CD4-positive, alpha-beta T cell treated with Interleukin-6 for 4 hours (primary cell): ENCODE data around the gene TOP3A.
"Not testable (repeated sequence)": the region's sequence is repeated elsewhere in the genome, so short reads cannot be mapped to it uniquely, and the experiment has no call there.

Source experiments
- DNase-seq: peaks from one replicate; pipeline ENCODE4 v3.0.0-alpha.2; 2020; ENCODE audit warnings: mixed read lengths

TOP3A gene, protein sequence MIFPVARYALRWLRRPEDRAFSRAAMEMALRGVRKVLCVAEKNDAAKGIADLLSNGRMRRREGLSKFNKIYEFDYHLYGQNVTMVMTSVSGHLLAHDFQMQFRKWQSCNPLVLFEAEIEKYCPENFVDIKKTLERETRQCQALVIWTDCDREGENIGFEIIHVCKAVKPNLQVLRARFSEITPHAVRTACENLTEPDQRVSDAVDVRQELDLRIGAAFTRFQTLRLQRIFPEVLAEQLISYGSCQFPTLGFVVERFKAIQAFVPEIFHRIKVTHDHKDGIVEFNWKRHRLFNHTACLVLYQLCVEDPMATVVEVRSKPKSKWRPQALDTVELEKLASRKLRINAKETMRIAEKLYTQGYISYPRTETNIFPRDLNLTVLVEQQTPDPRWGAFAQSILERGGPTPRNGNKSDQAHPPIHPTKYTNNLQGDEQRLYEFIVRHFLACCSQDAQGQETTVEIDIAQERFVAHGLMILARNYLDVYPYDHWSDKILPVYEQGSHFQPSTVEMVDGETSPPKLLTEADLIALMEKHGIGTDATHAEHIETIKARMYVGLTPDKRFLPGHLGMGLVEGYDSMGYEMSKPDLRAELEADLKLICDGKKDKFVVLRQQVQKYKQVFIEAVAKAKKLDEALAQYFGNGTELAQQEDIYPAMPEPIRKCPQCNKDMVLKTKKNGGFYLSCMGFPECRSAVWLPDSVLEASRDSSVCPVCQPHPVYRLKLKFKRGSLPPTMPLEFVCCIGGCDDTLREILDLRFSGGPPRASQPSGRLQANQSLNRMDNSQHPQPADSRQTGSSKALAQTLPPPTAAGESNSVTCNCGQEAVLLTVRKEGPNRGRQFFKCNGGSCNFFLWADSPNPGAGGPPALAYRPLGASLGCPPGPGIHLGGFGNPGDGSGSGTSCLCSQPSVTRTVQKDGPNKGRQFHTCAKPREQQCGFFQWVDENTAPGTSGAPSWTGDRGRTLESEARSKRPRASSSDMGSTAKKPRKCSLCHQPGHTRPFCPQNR

DNA sequence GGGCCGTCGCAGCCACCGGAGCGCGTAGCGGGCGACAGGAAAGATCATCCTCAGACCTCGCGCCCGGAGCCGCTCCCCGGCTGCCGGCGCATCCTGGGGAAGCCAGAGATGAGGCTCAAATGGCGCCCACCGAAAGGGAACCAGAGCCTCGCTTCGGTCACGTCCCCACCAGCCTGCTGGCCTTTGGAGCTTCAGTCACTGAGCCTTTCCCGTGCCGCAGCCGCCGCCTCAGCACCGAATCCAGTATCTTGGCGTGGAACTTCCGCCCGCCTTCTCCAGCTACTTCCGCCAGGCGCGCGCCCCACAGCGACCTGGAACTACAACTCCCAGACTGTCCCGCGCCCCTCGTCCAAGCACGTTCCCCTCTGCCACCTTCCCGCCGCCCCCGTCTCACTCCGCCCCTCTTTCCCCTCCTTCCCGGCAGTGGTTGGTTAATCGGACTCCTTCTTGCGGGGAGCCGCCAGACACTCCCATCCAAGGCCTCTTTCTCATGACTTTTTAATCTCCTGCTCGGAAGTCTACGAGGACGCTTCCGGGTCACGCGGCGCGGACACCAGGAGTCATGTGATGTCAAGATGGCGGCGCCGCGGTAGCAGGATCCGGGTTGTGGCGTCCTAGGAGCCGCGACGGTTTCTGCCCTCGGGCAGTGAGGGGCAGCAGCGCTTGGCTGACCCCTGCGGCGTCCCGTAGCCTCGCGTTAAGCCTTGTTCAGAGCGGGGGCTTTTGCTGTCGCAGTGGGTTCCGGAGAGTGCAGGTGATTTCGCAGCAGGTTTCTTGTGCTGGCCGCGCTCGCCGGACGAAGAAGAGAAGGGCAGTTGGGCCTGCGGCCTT, at the start of gene TOP3A, which contains the start of gene SMCR8:
TSS of gene TOP3A (minus strand) at position 264 of the 831 bp plus-strand sequence. CDS start at position 48, 216 bp downstream.
TSS of gene SMCR8 (plus strand) at position 563 of the 831 bp plus-strand sequence. CDS start 497 bp downstream, outside the sequence.
- peak; percentile 98 for DNase-seq

DNA sequence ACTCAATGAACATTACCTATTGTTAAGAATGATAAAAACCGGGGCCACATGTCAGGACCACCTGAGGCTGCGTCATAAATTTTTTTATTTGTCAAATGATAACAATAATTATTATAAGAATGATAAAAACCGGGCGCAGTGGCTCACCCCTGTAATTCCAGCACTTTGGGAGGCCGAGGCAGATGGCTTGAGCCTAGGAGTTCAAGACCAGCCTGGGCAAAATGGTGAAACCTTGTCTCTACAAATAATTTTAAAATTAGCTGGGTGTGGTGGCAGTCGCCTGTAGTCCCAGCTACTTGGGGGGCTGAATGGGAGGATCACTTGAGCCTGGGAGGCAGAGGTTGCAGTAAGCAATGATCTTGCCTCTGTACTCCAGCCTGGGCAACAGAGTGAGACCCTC, 49.4 kb upstream of the TOP3A start:
- no peak for DNase-seq

DNA sequence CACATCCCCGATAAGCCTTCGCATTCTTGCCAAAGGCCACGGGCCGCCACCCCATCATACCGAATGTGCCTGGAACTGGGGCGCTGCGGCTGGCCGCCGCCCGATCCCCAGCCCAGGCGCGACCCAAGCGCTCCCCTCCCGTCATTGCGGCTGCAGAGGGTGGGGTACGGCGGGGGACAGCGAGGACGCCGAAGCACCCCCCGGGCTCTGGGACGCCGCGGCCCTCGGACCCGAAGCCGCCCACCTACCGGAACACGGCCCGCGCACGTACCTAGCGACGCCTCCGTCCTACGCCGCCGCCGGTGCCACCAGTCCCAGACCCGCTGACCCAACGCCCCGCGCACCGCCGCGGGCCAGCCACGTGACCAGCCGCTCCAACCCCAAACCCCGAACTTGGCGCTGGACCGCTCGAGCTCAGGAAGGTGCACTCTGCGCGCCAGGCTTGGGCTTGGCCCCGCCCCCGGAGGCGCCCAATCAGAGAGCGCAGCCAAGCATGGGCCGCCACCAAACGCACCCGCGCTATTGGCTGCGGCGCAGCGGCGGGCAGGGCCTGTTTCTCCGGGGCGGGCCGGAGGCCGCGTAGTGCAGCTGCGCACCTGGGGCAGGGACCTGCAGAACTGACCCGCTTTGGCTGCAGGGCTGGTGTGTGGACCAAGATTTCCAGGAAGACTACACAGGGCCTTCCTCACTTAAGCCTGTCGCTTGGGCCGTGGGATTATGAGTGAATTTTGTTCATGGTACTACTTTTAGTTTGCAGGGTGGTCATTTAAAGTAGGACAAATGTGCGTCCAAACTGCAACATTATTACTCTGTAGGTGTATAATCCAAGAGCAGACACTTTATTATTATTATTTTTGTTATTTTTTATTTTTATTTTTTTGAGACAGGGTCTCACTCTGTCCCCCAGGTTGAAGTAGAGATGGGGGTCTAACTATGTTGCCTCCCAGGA, 48.6 kb upstream of the TOP3A start, which contains the start of gene SHMT1:
TSS of gene SHMT1 (minus strand) at position 450 of the 949 bp plus-strand sequence. CDS start 7,569 bp downstream, outside the sequence.
- peak; percentile 93 for DNase-seq

DNA sequence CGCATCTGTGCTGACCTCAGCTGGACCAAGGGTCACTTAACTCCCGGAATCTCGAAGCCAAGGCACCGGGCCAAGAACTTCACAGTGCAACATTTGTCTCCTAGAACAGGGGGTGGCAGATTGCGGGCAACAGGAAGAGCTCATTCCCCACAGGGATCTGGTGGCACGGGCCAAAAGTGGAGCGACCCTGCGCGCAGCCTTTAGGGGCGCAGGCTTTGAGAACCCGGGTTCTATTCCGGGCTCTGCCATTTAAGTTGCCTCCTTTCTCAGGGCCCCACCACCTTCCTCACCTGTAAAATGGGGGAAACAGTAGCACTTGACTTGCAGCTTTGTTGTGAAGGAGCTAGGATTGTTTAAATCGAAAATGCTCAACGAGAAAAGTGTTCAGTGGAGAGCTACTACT, 47.9 kb upstream of the TOP3A start:
- DNase-seq, result no peak

DNA sequence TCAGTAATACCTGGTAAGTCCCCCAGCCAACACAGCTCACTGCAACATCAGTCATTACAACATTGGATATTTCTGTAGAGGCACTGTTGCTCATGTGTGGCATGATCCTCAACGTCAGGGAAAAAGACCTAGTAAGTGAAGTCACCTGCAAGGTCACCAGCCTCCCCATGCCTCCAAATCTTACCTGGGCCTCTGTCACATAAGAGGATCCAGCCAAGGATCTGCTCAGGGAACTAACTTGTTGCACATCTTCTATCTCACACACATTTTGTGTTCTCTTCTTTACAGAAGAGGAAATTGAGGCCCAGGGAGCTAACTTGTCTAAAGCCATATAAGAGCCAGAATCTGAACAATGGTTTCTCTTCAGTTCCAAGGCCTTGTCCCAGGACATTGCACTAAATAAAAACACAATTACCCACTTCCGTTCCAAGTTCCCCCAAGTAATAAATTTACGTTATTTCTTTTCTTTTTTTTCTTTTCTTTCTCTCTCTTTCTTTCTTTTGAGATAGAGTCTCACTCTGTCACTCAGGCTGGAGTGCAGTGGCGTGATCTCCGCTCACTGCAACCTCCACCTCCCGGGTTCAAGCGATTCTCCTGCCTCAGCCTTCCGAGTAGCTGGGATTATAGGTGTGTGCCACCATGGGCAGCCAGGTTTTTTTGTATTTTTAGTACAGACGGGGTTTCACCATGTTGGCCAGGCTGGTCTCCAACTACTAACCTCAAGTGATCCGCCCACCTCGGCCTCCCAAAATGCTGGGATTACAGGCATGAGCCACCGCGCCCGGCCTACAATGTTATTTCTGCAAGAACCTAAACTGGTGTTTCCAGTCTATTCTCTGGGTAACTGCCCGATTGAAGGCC, 47.3 kb upstream of the TOP3A start:
- DNase-seq, result no peak

DNA sequence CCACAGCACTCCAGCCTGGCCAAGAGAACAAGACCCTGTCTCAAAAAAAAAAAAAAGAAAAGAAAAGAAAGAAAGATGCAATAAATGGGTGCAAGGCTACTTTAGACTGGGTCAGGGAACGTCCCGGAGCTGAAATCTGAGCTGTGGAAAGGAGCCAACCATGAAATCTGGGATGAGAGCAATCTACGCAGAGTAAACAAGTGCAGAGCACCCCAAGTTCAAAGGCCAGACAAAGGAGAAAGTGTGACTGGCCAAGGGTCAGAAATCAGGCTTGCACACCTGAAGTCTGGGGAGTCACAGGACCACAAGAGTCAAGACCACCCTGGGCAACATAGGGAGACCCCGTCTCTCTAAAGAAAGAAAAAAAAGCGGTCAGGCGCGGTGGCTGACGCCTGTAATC, 45.7 kb upstream of the TOP3A start:
- no peak for DNase-seq

DNA sequence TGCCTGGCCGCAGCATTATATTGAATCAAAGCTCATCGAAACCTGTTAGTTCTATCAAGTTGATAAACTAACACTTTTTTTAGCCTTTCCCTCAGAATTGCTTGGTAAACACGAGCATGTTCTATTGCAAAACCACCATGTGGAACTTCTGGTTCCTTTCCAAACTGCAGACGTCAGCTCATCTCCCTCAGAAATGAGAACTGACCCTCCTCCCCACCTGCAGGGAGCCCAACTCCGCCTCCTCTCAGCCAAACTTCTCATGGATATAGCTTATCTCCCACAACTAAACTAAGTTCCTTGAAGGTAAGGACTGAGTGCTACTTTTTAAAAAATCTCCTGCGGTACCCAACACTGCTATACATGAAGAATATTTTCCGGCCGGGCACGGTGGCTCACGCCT, 41.8 kb upstream of the TOP3A start:
- DNase-seq, result no peak

DNA sequence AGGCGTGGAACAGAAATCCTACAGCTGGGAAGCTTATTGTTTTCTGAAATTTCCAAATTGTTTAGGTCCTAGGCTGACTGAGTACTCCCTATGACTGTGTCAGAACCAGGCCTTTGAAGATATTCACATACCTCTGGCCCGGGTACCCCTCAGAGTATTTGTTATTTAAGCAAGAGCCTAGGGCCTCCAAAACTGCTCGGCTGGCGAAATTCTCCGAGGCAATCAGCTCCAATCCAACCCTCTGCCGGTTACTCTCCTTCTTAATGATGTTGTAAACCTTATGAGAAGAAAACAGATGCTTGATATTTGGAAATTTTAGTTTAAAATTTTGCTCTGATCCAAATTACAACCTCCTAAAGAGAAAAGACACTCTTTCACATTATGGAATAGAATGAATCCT, 38.7 kb upstream of the TOP3A start:
- no peak for DNase-seq

DNA sequence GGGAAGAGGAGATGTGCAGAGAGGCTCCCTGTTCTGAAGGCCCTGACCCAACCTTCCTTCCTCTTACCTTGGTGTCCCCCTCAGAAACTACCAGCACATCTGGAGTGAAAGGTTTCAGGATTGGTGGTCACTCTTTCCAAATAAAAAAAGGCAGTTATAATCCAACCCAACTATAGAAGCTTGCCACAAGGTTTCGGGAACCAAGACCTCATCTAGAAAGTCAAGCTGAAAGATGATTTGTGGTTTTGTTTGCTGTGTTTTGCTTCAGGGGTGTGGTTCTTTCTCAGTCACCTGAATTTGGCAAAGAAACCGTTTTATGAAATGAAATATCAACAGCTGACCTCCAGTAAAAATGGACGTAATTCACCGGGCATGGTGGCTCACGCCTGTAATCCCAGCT, 29.2 kb upstream of the TOP3A start:
- no peak for DNase-seq

DNA sequence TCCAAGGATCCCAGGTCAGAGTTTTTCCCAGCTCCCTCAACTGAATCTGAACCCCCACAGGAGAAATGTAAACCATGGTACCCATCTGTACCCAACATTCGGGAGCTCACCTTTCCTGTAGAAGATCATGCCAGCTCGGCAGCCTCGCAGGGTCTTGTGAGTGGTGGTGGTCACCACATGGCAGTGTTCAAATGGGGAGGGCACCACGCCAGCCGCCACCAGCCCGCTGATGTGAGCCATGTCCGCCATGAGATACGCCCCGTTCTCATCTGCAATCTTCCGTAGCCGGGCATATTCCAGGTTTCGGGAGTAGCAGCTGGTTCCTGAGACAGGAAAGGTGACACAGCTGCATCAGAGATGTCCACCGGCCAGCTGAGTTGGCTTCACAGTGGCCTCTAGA, 25.1 kb upstream of the TOP3A start:
- DNase-seq, result no peak

DNA sequence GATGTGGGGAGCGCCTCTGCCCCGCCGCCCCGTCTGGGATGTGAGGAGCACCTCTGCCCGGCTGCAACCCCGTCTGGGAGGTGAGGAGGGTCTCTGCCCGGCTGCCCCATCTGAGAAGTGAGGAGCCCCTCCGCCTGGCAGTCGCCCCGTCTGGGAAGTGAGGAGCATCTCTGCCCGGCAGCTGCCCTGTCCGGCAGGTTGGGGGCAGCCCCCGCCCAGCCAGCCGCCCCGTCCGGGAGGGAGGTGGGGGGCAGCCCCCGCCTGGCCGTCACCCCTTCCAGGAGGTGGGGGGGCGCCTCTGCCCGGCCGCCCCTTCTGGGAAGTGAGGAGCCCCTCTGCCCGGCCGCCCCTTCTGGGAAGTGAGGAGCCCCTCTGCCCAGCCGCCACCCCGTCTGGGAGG, 23.4 kb upstream of the TOP3A start:
- DNase-seq, result not testable (repeated sequence)

DNA sequence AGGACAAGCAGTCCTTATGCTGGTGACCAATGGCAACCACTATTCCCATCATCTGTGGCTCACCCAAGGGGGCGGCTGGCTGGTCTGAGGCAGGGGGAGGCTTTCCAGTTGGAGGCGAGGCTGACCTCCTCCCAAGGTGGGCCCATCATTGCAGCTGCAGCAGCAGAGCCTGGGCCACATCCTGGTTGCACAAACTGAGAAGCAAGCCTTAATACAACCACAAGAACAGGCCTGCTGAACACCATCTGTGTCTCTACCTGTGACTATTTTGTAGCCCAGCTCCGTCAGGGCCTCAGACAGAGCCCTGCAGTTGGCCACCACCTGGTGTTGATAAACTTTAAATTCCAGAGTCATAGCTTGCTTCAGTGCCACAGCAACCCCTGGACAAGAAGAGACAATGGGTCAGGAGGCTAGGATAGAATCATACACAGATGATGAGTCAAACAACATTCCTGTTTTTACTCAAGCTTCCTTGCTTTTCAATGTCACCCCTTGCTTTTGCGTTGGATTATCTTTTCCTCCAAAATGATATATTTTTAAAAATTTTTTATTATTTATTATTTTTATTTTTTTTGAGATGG, 18.2 kb upstream of the TOP3A start:
- no peak for DNase-seq

DNA sequence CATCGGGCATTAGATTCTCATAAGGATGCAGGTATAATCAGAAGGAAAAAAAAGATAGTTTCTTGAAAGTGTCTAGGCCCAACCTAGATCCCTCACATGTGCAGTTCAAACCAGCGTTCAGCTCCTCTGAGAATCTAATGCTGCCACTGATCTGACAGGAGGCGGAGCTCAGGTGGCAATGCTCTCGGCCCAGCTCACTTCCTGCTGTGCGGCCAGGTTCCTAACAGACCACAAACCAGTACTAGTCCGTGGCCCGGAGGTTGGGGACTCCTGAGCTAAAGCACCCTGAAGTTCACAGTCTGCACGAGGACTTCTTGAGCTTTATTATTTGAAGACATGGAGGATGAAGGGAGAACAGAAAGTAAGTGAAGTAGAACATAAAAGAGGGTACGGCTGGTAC, 17.1 kb upstream of the TOP3A start:
- DNase-seq, result peak; percentile 16

DNA sequence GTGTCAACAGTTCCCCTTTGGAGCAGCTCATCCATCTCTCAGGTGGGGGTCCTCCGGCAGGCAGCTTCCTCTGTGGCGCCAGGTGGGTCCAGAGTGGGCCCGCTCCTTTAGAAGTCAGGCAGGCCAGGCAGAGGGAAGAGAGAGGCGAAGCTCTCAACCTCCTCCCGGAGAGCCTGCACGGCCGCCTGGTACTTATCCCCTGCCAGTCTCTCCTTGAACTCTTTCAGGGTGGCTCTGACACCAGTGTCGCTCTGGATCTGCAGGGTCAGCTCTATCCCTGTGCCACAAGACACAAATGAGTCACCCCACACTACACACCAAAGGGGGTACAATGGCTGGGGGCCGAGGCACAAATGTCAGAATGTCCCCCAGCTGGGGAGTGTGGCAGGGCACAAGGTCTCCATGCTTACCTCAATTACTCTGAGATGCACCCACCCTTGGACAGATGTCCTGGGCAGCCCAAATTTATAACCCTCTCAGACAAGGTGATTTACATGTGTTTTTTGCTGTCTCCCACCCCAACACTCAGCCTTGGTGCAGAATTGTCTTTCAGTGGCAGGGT, 13.9 kb upstream of the TOP3A start:
- DNase-seq, result no peak

DNA sequence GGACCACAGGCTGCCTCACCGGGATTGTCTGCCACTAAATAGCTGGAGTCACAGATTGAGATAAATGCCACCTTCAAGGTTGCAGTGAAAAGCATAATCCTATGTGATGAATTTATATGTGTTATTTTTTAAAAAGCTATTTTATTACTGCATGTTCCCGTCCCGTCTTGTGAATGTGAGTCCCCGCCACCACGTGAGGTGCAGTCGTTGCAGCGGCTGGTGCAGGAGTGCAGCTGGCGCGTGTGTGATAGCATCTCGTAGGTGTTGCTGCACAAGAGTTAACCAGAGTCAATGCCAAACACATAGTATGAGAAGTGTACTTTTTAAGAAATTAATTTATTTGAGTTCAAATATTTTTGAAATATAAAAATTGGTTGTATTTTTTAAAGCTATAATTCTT, 12.8 kb upstream of the TOP3A start:
- DNase-seq, result no peak

DNA sequence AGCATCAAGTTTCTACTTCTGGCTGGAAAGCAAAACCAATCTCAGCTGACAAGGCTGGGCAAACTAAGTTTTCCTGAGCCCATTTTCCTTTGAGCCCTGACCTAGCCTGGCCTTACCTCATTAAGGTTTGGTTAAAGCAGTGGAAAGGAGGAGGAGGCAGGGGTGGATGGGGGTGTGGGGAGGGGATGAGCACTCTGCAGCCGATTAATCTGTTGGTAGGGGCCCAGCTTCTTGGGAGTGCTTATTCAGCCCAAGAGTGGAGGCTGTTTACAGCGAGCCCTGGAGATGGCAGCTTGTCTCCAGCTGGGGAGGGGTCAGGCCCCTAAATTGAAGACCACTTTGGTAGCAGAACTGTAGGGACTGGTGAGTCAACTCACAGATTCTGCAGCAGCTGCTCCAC, 12.3 kb upstream of the TOP3A start:
- DNase-seq, result no peak

DNA sequence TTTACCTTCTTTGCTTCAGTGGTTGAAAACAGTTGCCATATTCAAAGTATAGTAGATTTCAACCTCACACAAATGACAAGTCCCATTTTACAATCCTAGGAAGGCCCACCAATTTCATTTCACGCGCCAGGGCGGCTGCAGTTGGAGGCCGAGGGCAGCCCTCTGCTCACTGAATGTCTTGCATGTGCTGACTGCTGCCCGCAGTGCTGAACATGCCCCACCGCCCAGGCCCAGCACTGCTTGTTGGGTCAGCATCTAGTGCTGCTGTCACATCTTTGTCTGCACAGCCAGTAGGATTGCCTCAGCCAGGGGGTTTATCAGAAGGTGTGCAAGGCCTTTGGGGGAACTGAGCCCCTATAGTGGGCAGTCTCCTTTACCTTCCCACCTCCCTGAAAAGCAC, 11.8 kb upstream of the TOP3A start:
- no peak for DNase-seq

DNA sequence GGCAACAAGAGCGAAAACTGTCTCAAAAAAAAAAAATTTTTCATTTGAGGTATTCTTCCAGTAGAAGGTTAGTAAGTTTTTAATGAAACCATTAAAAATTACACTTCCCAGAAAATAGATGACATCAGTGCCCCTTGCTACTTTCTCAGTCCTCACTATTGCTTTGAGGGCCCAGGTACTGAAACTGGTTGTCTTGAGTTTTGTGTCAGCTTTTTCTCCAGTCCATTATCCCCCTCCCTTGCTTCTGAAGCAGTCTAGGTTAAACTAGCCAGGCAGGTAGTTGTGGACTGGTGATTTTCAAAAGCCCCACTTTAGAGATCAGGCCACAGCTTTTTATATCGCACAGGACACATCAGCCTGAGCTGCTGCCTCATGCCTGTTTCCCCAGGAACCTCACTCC, 11.2 kb upstream of the TOP3A start:
- DNase-seq, result no peak
